ENCODE results near the gene C4BPB.

C4BPB gene

DNA sequence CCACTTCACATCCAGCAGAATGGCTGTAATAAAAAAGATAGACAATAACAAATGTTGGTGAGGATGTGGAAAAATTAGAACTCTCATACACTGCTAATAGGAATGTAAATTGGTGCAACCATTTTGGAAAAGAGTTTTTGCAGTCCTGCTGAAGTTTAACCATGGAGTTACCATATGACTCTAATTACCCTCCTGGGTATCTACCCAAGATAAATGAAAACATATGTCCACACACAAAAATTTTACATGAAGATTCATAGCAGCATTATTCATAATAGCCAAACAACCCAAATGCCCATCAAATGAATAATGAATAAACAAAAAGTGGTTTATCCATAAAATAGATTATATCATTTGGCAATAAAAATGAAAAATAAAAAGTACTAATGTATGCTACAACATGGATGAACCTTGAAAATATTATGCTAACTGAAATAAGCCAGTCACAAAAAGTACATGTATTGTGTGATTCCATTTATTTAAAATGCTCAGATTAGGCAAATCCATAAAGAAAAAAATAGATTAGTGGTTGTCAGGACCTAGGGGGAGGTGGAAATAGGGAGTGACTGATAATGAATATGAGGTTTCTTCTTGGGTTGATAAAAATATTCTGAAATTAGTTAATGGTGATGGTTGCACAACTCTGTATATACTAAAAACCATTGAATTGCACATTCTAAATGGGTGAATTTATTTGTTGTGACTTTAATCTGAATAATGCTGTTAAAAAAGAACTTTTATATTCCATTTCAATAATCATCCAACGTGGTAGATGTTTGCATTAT is 41.8 kb downstream of the C4BPB start:
- in situ Hi-C loops (cut with MboI; ENCODE audit: low sequenced_read_pairs) = no loop called here

DNA sequence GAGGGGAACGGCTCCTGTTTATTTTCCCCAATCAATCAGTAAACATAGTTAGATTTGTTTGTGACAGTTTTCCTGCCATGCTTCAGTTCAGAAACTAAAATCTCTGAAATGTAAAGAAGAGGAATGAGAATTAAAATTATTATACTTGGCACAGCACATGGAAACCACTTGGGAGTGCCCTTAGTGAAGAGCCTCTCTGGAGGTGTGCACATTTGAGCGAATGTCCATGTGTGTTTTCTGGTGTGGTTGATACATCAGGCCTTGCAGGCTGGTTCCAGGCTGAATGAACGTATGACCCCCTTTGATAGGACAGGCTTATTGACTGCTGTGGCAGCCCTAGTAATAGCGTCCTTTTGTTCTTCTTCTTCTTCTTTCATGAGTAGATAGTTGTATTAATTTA is 42.5 kb downstream of the C4BPB start:
- in situ Hi-C loops (cut with MboI; ENCODE audit: low sequenced_read_pairs) = no loop called here

DNA sequence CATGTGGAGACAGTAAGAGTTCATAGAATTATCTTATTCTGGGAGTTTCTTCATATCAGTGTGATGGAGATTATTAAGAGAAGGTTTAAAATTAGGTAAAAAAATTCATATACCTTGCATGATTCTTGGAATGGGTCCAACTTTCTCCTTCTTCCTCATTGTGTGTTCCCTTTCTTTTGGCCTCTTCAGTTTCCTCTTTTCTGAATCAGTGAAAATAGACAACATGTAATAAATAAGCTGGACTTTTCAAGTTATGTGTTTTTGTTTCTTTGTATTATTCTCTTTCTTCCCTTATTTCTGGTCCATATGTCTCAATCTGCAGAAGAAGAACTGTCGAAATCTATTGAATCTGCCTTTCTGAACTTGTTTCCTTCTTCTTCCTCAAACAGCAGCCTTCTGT is 45.9 kb downstream of the C4BPB start:
- in situ Hi-C loops (cut with MboI; ENCODE audit: low sequenced_read_pairs) = no loop called here

DNA sequence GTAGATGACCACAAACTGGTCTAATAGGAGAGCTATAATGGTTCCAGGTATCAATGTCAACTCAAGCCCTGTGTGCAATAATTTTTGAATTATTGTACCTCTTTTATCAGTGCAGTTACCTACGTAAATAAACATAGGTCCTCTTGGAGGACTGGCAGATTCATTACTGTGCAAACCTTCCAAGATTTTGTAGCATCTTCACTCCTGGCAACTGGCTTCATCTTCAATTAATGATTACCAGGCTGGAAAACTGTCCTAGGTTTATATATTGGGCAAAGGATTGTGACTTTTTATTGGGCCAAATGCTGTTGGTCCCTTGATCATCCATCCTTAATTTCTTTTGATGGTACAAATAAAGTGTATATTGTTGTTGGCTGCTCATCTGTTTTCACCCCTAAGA is 51.0 kb downstream of the C4BPB start:
- in situ Hi-C loops (cut with MboI; ENCODE audit: low sequenced_read_pairs) = no loop called here

DNA sequence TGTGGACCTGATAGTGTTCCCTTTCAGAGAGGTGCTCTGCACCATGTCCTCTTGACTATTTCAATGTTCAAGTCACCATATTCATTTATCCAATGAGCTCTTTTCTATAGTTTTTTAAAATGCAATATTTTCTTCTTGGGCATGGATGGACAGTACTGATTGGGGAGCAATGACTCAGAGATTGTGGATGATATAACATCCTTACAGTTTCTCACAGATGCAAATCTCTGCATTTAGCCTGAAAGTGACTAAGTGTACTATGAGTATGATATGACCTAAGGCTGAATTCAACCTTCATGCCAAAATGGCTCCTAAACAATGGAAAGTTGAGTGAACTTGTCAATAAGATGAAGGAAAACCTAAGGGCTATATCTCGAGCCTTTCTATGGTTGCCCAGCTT is 51.9 kb downstream of the C4BPB start:
- in situ Hi-C loops (cut with MboI; ENCODE audit: low sequenced_read_pairs) = no loop called here

DNA sequence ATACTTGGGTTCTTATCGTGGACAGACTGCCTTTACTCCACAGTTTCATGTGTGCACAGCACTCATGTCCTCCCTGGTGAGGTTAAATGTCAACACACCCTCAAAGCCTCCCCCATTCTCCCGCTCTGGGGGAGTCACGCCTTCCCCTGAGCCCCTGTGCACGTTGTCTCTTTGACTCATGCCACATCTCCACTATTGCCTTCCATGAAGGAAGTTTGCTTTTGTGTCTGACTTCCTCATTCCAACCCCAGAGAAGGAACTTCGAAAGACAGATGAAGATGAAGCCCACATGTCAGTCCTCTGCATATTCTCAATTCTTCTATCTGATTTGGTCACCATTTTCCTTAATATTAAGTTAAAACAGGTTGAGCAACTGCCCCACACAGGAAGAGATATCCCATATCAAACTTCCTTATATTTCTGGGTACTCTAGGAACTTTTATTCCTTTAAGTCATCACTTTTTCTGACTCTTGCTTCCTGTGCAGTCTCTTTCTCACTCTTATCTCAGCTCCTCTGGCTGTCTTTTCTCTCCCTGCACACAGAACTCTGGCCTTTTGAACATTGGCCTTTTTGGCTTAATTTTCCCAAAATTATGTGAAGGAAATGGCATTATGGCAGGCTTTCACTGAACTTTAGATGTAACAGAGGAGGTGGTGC is 56.9 kb downstream of the C4BPB start:
- in situ Hi-C loops (cut with MboI; ENCODE audit: low sequenced_read_pairs) = no loop called here

Data from hTERT RPE-1 (cell line).